CD4-positive, alpha-beta T cell treated with Interleukin-15 for 4 hours (primary cell): ENCODE data around the gene PTPRJ.
"Not testable (repeated sequence)": the region's sequence is repeated elsewhere in the genome, so short reads cannot be mapped to it uniquely, and the experiment has no call there.

Experiments
- DNase-seq: peaks from one replicate; pipeline ENCODE4 v3.0.0-alpha.2; 2020; ENCODE audit warnings: low spot score

The PTPRJ gene

GRCh38 chr11:48018528-48019216 is 38.3 kb downstream of the PTPRJ start:
- no peak for DNase-seq

DNA sequence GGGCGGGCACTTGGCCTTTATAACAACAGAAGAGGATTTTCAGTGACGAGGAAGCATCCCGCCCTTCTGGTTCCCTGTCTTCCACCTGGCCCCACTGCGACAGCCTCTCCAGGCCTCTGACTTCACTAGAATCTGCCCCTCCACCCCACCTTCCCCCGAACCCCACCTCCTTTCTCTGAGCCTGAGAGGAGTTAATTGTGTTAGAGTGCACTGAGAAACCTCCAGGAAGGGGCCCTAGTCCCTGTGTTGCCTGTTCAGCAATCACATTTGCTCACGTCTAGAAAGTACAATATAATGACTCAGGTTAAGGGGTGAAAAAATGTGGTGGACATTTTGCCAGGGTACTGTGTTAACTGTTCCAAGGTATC is 38.8 kb downstream of the PTPRJ start:
- peak; percentile 46 for DNase-seq

DNA sequence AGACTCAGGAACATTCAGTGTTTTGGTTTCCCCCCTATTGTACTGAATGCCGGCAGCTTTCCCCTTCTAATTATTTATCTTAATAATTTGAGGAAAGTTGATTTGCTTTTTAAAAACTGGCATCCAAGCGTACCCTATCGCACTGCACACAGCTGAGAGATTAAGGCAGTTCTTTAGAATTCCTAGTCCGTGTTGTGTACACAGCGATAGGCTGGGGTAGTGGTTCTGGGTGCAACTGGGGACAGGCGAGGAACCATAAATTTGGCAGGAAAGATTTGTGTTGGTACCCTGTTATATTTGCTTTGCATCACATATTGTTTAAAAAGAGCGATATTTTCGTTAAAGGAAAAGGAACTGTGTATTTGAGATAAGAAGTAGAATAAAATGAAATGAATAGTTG is 39.2 kb downstream of the PTPRJ start:
- no peak for DNase-seq

DNA sequence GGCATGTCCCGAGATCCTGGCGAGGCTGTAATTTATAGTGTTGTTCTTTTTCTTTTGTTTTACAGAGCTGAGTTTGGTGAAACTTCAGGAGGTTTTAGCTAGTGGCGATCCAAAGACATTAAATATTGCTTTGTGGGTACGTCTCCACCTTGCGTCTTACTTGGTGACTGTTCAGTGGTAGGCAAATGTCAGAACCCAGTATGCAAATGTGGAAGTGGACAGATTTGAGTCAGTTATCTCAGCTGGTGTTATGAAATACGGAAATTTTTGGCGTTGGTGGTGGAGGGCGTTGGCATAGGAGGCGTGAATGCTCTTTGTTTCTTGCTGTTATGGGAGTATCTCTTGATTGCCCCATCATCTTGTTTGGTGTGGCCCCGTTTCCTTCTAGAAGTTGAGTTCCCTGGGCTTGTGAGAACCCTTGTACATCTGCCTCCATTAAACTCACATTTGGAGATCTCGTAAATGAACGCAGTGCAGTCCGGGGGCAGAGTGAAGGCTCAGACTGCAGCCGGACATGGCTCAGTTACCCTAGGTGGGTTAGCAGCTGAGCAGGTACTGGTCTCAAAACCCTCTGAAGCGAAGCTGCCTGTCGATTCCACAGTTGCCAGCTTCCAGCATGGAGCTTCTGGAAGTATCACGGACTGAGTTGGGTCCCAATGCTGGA is 39.9 kb downstream of the PTPRJ start:
- peak; percentile 70 for DNase-seq

- DNase-seq, result not testable (repeated sequence)
Measured at GRCh38 chr11:48021201-48021820, 41.0 kb downstream of the PTPRJ start.

GRCh38 chr11:48022445-48022844 is 42.1 kb downstream of the PTPRJ start:
- DNase-seq, result no peak

DNA sequence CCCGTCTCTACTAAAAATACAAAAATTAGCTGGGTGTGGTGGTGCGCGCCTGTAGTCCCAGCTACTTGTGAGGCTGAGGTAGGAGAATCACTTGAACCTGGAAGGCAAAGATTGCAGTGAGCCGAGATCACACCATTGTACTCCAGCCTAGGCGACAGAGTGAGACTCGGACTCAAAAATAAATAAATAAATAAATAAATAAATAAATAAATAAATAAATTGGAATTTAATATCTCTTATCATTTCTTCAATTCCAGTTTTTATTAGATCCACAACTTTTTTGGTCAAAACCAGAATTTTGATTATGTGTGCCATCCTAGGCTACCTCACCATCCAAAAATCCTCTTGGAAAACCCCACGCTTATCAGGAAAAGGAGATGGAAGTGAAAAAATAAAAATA is 43.2 kb downstream of the PTPRJ start:
- DNase-seq, result not testable (repeated sequence)

DNA sequence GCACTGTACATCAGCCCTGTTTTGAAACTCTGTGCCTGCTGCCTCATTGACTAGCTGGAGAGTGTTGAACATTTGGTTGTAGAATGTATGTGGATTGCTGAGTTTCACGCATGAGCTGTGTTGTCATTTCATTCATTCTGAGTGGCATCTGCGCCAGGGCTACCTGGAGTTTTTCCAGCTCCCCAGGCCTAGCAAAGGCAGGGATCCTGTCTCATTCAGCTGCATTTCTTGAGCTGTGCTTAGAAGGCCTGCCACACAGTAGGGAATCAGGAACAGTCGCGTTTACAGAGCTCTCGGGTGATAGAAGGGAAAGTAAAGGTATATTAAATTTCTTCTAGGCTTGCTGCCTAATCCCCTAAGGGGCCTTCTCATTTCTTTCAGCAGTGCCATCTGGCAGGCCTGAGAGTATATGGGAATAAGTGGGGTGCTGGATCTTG is 44.3 kb downstream of the PTPRJ start:
- DNase-seq, result no peak

GRCh38 chr11:48025293-48025983 is 45.1 kb downstream of the PTPRJ start:
- DNase-seq, result no peak

DNA sequence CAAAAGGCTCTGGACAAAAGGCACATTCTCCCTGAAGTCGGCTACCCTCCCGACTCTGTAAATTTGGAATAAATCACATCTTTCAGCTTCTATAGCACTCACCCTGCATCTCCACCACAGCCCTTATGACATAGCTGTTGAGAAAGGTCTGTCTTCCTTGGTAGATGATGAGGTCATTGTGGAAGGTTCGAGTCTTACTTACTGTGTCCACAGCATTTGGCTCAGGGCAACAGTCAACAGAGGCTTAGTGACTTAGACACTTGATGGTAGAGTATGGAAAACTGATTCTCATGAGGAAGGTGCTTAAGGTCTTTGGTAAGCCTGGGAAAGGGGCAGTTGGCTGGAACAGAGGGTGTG is 45.6 kb downstream of the PTPRJ start:
- DNase-seq, result no peak

GRCh38 chr11:48028914-48029680 is 48.7 kb downstream of the PTPRJ start:
- peak; percentile 34 for DNase-seq

DNA sequence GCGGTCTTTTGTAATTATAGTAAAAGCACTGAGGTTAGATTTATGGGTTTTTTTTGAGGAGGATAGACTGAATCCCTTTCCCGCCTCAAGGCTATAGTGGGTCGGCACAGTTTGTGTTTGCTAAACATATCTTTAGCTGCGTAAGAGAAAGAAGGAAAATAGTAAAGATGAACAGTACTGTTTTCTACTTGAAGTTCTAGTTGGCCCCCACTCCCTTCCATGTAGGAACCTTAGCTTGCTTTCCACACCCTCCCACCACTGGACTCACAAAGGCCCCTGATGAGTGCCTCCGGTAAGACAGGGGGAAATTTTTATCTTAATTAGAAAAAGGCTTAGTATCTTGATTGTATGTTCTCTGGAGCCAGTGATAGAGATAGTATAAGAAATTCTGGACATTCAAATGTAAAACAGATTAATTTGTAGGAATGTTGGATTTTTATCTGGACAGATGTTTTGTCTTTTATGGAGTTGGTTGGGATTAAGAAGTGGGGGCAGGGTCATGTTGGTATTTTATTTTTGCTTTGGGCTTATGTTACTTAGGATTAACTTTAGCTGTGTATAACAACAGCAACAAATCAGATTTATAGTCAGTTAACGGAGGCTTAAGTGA is 49.4 kb downstream of the PTPRJ start:
- DNase-seq, result no peak

DNA sequence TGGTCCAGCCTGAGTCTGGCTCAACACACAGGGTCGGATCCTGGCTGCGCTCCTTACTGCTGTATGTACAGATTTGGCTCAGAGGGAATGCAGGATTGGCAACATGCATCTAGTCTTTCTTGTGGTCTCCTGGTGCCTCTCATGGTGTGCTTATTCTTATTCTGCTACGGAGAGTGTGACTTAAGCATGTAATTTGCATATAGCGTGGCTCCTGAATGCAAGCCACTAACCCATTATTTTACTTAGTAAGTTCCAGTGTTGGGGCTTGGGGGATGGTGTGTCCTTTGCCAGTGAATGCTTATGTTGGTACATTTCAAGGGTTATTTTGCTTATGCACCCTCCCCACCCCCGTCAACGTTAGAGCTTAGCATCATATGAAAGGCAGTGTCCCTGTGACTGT is 51.2 kb downstream of the PTPRJ start:
- DNase-seq, result no peak

- DNase-seq, result no peak
Measured at GRCh38 chr11:48032721-48033120, 52.4 kb downstream of the PTPRJ start.

- DNase-seq, result no peak
Measured at GRCh38 chr11:48033918-48034341, 53.6 kb downstream of the PTPRJ start.

- no peak for DNase-seq
Measured at GRCh38 chr11:48034926-48035871, 54.8 kb downstream of the PTPRJ start.

DNA sequence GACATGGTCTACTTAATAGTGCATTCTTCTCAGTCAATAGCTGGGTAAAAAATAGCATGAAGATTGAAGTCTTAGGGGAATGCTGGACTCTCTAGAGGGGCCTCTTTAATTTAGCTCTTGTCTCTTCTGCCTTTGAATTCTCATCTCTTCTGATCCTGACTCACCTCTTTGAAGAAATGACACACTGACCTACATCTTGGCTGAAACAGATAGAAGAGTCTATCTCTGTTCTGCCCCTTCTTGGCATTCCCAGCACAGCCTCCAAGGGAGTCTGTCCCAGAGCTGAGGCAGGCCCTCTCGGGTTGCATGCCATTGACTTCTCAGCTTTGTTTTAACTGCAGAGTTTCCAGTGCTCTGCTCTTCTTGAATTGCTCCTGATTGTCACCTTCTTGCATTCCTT is 55.7 kb downstream of the PTPRJ start:
- DNase-seq, result no peak

GRCh38 chr11:48036466-48036865 is 56.1 kb downstream of the PTPRJ start:
- no peak for DNase-seq

DNA sequence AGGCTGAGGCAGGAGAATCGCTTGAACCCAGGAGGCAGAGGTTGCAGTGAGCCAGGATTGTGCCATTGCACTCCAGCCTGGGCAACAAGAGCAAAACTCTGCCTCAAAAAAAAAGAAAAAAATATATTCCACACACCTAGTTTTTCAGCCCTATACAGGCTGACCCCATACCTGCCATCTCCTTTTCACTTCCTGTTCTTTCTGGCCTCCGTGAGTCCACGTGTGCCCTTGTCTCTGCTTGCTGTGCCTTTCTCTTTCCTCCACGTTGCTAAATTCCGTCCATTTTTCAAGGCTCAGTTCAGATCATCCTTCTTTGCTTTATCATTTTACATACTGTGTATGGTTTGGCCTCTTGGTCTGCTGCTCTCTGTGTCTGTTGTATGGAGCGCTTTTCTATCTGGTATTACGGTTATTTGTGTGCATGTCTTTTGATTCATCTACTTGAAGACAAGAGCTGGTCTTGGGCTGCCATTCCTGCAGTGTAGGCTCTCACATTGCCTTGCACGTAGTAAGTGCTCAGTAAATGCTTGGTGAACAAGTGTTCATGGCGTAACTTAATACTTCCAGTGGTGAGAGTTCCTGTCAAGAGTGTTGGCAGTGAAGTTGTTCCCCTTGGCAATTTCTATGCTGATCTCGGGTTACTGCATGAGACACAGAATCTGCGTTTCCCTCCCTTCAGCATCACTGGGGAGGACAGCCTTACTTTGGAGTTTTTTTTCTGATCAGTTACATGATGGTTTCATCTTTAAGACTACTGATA is 57.5 kb downstream of the PTPRJ start:
- no peak for DNase-seq
